ENCODE results near the gene RIT2. TPM values are rescaled to one million over a fixed set of nuclear protein-coding genes. Genes with fewer than 3 reads are reported as not detected.

Gene RIT2
- polyA plus RNA-seq, 1 experiment = not detected

GRCh38 chr18:43043626-43044025, 71.9 kb downstream of the RIT2 start:
- Histone ChIP-seq H3K4me3 (ENCODE audit: low read depth, low read length) (no peak overlapping the region), H3K27me3 (ENCODE audit: control insufficient read depth, insufficient read depth, low read length) (no peaks in the 10 kb centered on the region), H3K9me3 (ENCODE audit: control insufficient read depth, insufficient read depth, low read length) (0 out of 2 replicates have a peak, but pooled peaks cover 2% of the 10 kb centered on the region), H3K27ac (ENCODE audit: low read depth, low read length) (no peak overlapping the region)
- TF ChIP-seq CTCF (IDR thresholded peaks at IDR 0.05; ENCODE audit: low read depth, low read length) = no peak
- no peak for DNase-seq (ENCODE audit: low read depth, low spot score)
- ChIA-PET POLR2A (no interaction called here), CTCF (no interaction called here)

GRCh38 chr18:43040281-43040680, 75.2 kb downstream of the RIT2 start:
- Histone ChIP-seq H3K27me3 (ENCODE audit: control insufficient read depth, insufficient read depth, low read length) (no peaks in the 10 kb centered on the region), H3K4me3 (ENCODE audit: low read depth, low read length) (no peak overlapping the region), H3K9me3 (ENCODE audit: control insufficient read depth, insufficient read depth, low read length) (0 out of 2 replicates have a peak, but pooled peaks cover 2% of the 10 kb centered on the region), H3K27ac (ENCODE audit: low read depth, low read length) (no peak overlapping the region)
- no peak for DNase-seq (ENCODE audit: low read depth, low spot score)
- CTCF ChIA-PET = no interaction called here
- no peak for TF ChIP-seq CTCF (IDR thresholded peaks at IDR 0.05; ENCODE audit: low read depth, low read length)
- POLR2A ChIA-PET = no interaction called here

- CTCF ChIA-PET = no interaction called here
- no peaks in the 10 kb centered on the region for H3K9me3 ChIP-seq (ENCODE audit: control insufficient read depth, insufficient read depth, low read length)
- H3K27me3 ChIP-seq (ENCODE audit: control insufficient read depth, insufficient read depth, low read length) = no peaks in the 10 kb centered on the region
- DNase-seq (ENCODE audit: low read depth, low spot score) = no peak
- TF ChIP-seq CTCF (IDR thresholded peaks at IDR 0.05; ENCODE audit: low read depth, low read length) = no peak
- POLR2A ChIA-PET = no interaction called here
- no peak overlapping the region for H3K4me3 ChIP-seq (ENCODE audit: low read depth, low read length)
- no peak overlapping the region for H3K27ac ChIP-seq (ENCODE audit: low read depth, low read length)
These were observed 80.6 kb downstream of the RIT2 start for GRCh38 chr18:43034683-43035500.

- Histone ChIP-seq H3K27me3 (ENCODE audit: control insufficient read depth, insufficient read depth, low read length) (no peaks in the 10 kb centered on the region), H3K4me3 (ENCODE audit: low read depth, low read length) (no peak overlapping the region), H3K9me3 (ENCODE audit: control insufficient read depth, insufficient read depth, low read length) (no peaks in the 10 kb centered on the region), H3K27ac (ENCODE audit: low read depth, low read length) (no peak overlapping the region)
- no peak for DNase-seq (ENCODE audit: low read depth, low spot score)
- ChIA-PET CTCF (no interaction called here), POLR2A (no interaction called here)
- no peak for TF ChIP-seq CTCF (IDR thresholded peaks at IDR 0.05; ENCODE audit: low read depth, low read length)
These were observed 84.3 kb downstream of the RIT2 start for GRCh38 chr18:43031169-43031568.

- Histone ChIP-seq H3K9me3 (ENCODE audit: control insufficient read depth, insufficient read depth, low read length) (peaks cover 3% of the 10 kb centered on the region; the same call in 1 of the 2 replicates), H3K27me3 (ENCODE audit: control insufficient read depth, insufficient read depth, low read length) (no peaks in the 10 kb centered on the region), H3K27ac (ENCODE audit: low read depth, low read length) (no peak overlapping the region), H3K4me3 (ENCODE audit: low read depth, low read length) (no peak overlapping the region)
- TF ChIP-seq CTCF (IDR thresholded peaks at IDR 0.05; ENCODE audit: low read depth, low read length) = no peak
- ChIA-PET POLR2A (no interaction called here), CTCF (no interaction called here)
- DNase-seq (ENCODE audit: low read depth, low spot score) = no peak
These were observed 86.1 kb downstream of the RIT2 start for GRCh38 chr18:43029414-43029813.

Data from AG04450 (cell line).